EL (cell line): Measurements from ENCODE around the gene MBNL3.

Experiments used
- DNase-seq: peaks from one replicate; pipeline ENCODE4 v3.0.0-alpha.2; 2016

MBNL3 gene

GRCh38 chrX:132488819-132489577 is at the start of gene MBNL3:
Gene MBNL3 (minus strand): TSS chrX:132489038. CDS start chrX:132439611, 49,427 bp downstream.
- DNase-seq, result peak; percentile 26

- DNase-seq, result no peak
These were observed 44.6 kb upstream of the MBNL3 start for GRCh38 chrX:132533409-132533808.

GRCh38 chrX:132532913-132533312 is 44.1 kb upstream of the MBNL3 start:
- DNase-seq, result peak; percentile 1

GRCh38 chrX:132532097-132532496 is 43.3 kb upstream of the MBNL3 start:
- DNase-seq, result no peak

GRCh38 chrX:132520792-132521191 is 32.0 kb upstream of the MBNL3 start:
- no peak for DNase-seq

- no peak for DNase-seq
These were observed 31.4 kb upstream of the MBNL3 start for GRCh38 chrX:132520213-132520612.

- no peak for DNase-seq
These were observed 29.6 kb upstream of the MBNL3 start for GRCh38 chrX:132518401-132518800.

- DNase-seq, result no peak
These were observed 20.0 kb upstream of the MBNL3 start for GRCh38 chrX:132508834-132509233.

GRCh38 chrX:132505116-132505515 is 16.3 kb upstream of the MBNL3 start:
- no peak for DNase-seq

- no peak for DNase-seq
These were observed 15.6 kb upstream of the MBNL3 start for GRCh38 chrX:132504417-132504816.

GRCh38 chrX:132501606-132502005 is 12.8 kb upstream of the MBNL3 start:
- DNase-seq, result no peak

GRCh38 chrX:132497432-132497831 is 8.6 kb upstream of the MBNL3 start:
- DNase-seq, result no peak

GRCh38 chrX:132493095-132493494 is 4.3 kb upstream of the MBNL3 start:
- DNase-seq, result no peak

- DNase-seq, result no peak
These were observed 2.4 kb upstream of the MBNL3 start for GRCh38 chrX:132491191-132491590.

- peak; percentile 2 for DNase-seq
These were observed 961 bp upstream of the MBNL3 start for GRCh38 chrX:132489578-132490419.

GRCh38 chrX:132488180-132488705 is 595 bp downstream of the MBNL3 start:
- DNase-seq, result peak; percentile 21

- no peak for DNase-seq
These were observed 2.1 kb downstream of the MBNL3 start for GRCh38 chrX:132486599-132487178.

GRCh38 chrX:132483951-132484350 is 4.9 kb downstream of the MBNL3 start:
- no peak for DNase-seq

- no peak for DNase-seq
These were observed 5.3 kb downstream of the MBNL3 start for GRCh38 chrX:132483488-132483887.

- DNase-seq, result no peak
These were observed 6.2 kb downstream of the MBNL3 start for GRCh38 chrX:132482632-132483031.

- DNase-seq, result no peak
These were observed 7.4 kb downstream of the MBNL3 start for GRCh38 chrX:132481449-132481848.

- peak; percentile 50 for DNase-seq
These were observed 8.1 kb downstream of the MBNL3 start for GRCh38 chrX:132480581-132481203.
